SK-N-MC (cell line): ENCODE measurements around the gene AHNAK.

ENCODE experiments used
- EZH2 ChIP-seq: fragments of 200-600 bp; sonication (generic); IDR thresholded peaks from one replicate; pipeline ENCODE4 v1.6.1; 2017; ENCODE audit warnings: antibody characterized with exemption
- FOXP2 ChIP-seq: optimal IDR thresholded peaks from 2 replicates; pipeline ENCODE3; 2011; ENCODE audit warnings: mild to moderate bottlenecking, moderate library complexity; ENCODE audit not compliant: insufficient read depth; ENCODE audit errors: extremely low read length, control extremely low read depth
- POLR2AphosphoS5 ChIP-seq: IDR thresholded peaks from 2 replicates; pipeline ENCODE4 v1.6.1; 2012; ENCODE audit warnings: mild to moderate bottlenecking, low read depth, low read length, borderline replicate concordance

DNA sequence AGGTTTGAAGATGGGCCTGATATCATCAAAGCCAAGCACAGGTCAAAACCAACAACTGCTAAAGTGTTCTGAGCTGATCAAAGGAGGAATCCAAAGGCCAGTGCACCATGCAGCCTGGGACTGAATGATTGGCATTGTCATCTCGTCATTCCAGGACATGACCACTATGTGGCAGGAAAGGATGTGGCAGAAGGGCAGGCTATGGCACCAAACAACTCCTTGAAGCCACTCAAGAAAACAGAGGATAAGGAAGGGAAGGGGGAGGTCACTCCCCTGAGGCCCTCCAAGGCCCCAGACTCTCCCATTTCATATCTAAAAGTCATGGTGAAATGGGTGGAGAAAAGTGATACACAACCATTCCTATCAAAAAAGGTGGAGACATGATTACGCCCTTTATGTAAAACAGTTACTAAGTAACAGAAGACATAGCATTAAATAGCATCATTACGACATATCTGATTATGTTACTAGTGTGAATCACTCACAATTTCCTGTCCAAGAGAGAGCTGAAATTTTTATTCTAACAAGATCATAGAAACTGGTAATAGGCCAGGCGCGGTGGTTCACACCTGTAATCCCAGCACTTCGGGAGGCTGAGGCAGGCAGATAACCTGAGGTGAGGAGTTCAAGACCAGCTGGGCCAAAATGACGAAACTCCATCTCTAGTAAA is 49.3 kb downstream of the AHNAK start:
- no peak for TF ChIP-seq EZH2
- no peak for TF ChIP-seq FOXP2
- no peak for TF ChIP-seq POLR2AphosphoS5
